Liver (tissue), 9 donors: ENCODE data around the gene AUP1. TPM values are rescaled to one million over a fixed set of nuclear protein-coding genes. Genes with fewer than 3 reads are reported as not detected.

ENCODE experiments used
- DNase-seq: peaks from one replicate; pipeline ENCODE4 v3.0.0-alpha.2; 2017; ENCODE audit warnings: low spot score
- H3K27ac ChIP-seq, 2 donors: one replicate each; pipeline ENCODE4 v1.7.0; 2013; ENCODE audit warnings: inconsistent platforms in 2 of 2, low read length in 2 of 2, control low read depth in 1 of 2, low read depth in 1 of 2, mild to moderate bottlenecking in 1 of 2
- H3K27me3 ChIP-seq, 4 donors: one replicate each; pipeline versions ENCODE4 v1.6.1 to v1.7.0; 2013; ENCODE audit warnings: low read length in 3 of 4, inconsistent platforms in 1 of 4, mild to moderate bottlenecking in 1 of 4, moderate library complexity in 1 of 4; ENCODE audit not compliant: control insufficient read depth in 4 of 4, insufficient read depth in 4 of 4
- H3K36me3 ChIP-seq, 4 donors: one replicate each; pipeline versions ENCODE4 v1.6.1 to v1.7.0; 2013; ENCODE audit warnings: low read length in 3 of 4, mild to moderate bottlenecking in 3 of 4, low read depth in 1 of 4, moderate library complexity in 1 of 4; ENCODE audit not compliant: control insufficient read depth in 4 of 4, insufficient read depth in 3 of 4
- H3K4me1 ChIP-seq, 4 donors: one replicate each; pipeline versions ENCODE4 v1.6.1 to v1.7.0; 2013; ENCODE audit warnings: low read length in 3 of 4, mild to moderate bottlenecking in 3 of 4, moderate library complexity in 1 of 4; ENCODE audit not compliant: control insufficient read depth in 4 of 4, insufficient read depth in 4 of 4
- H3K4me3 ChIP-seq, 3 donors: one replicate each; pipeline versions ENCODE4 v1.6.1 to v1.7.0; 2013; ENCODE audit warnings: low read length in 3 of 3, control low read depth in 1 of 3, low read depth in 1 of 3, mild to moderate bottlenecking in 1 of 3
- H3K9ac ChIP-seq, 2 donors: one replicate each; pipeline ENCODE4 v1.7.0; 2013; ENCODE audit warnings: low read length in 2 of 2, mild to moderate bottlenecking in 2 of 2, moderate library complexity in 2 of 2, control low read depth in 1 of 2, low read depth in 1 of 2
- H3K9me3 ChIP-seq, 4 donors: one replicate each; pipeline versions ENCODE4 v1.6.1 to v1.7.0; 2013; ENCODE audit warnings: low read length in 3 of 4; ENCODE audit not compliant: control insufficient read depth in 4 of 4
- FOXA1 ChIP-seq: IDR thresholded peaks from 2 replicates; pipeline ENCODE4 v1.6.1; 2016; ENCODE audit warnings: antibody characterized with exemption
- GABPA ChIP-seq, 2 donors: IDR thresholded peaks in 1 of 2; conservative IDR thresholded peaks in 1 of 2; 2 replicates each; pipeline ENCODE4 v1.6.1; 2016; ENCODE audit warnings: antibody characterized with exemption in 2 of 2, mild to moderate bottlenecking in 1 of 2, moderate library complexity in 1 of 2
- HNF4A ChIP-seq, 2 donors: conservative IDR thresholded peaks; 2 replicates each; pipeline ENCODE4 v1.6.1; 2016; ENCODE audit warnings: antibody characterized with exemption in 2 of 2, mild to moderate bottlenecking in 2 of 2
- JUND ChIP-seq, 2 donors: IDR thresholded peaks; 2 replicates each; pipeline ENCODE4 v1.6.1; 2016; ENCODE audit warnings: antibody characterized with exemption in 2 of 2
- NR2F2 ChIP-seq: IDR thresholded peaks from 2 replicates; pipeline ENCODE4 v1.6.1; 2016; ENCODE audit warnings: antibody characterized with exemption
- RAD21 ChIP-seq, 2 donors: IDR thresholded peaks; 2 replicates each; pipeline ENCODE4 v1.6.1; 2016; ENCODE audit warnings: antibody characterized with exemption in 2 of 2, mild to moderate bottlenecking in 2 of 2
- RXRA ChIP-seq, 2 donors: IDR thresholded peaks; 2 replicates each; pipeline ENCODE4 v1.6.1; 2017 to 2018; ENCODE audit warnings: antibody characterized with exemption in 2 of 2, mild to moderate bottlenecking in 1 of 2
- SP1 ChIP-seq: IDR thresholded peaks from 2 replicates; pipeline ENCODE4 v1.6.1; 2018; ENCODE audit warnings: antibody characterized with exemption, mild to moderate bottlenecking
- WGBS: extraction: QIAGEN DNeasy Blood & Tissue Kit; methylation state at CpG from one replicate; pipeline ENCODE4 v1.1.7; 2013; 5-methylcytosine and 5-hydroxymethylcytosine counted together
- polyA plus RNA-seq, 2 donors: library from polyadenylated mRNA; stranded (reverse) in 1 of 2; unstranded in 1 of 2; fragments of 200-250 nt in 1 of 2; fragments of >200 nt in 1 of 2; fragmentation: Nextera tagmentation in 1 of 2; extraction: Ambion mirVana in 1 of 2; gene quantifications; one replicate each; pipeline versions ENCODE4 v1.2.1 to v1.2.3, GENCODE V29; 2013 to 2015
- total RNA-seq, 2 donors: library from RNA; depleted of rRNA; stranded (reverse); fragments of >200 nt; gene quantifications; one replicate each; pipeline ENCODE4 v1.2.3, GENCODE V29; 2014
- TF ChIP-seq, protein P1 (sequence below): IDR thresholded peaks from 2 replicates; pipeline ENCODE4 v1.6.1; 2016; ENCODE audit warnings: antibody characterized with exemption, mild to moderate bottlenecking
- TF ChIP-seq, protein P2 (sequence below): fragments of 150-350 bp; IDR thresholded peaks from 2 replicates; pipeline ENCODE4 v1.5.1; 2017; ENCODE audit warnings: improper control_type of control experiment, low read depth, low read length; ENCODE audit not compliant: missing input control
- TF ChIP-seq, protein P3 (sequence below): IDR thresholded peaks from 2 replicates; pipeline ENCODE4 v1.6.1; 2016; ENCODE audit warnings: antibody characterized with exemption
- donor health status: healthy.
- donor health status: healthy.
- donor health status: healthy.
- donor health status: healthy.
- donor health status: healthy.

The AUP1 gene
- total and polyA plus RNA-seq, 4 donors = 62.6 to 126 (median 109) TPM

DNA sequence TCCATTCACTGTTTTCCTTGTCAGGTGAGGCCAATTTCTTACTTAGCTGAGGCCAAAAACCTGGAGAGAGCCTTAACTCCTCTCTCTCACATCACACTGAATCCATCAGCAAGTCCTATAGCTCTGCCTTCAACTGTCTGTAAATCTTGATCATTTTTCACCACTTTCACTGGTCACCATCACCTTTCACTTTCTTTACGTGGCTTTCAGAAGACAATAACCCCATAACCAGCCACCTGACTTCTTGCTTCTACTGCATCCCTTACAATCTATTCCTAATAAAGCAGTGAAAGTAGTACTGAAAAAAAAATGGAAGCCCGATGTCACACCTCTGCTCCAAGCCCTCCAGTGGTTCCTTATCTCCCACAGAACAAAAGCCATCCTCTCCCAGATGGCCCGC is 16.5 kb upstream of the AUP1 start (continued):
- TF ChIP-seq, protein P1, sequence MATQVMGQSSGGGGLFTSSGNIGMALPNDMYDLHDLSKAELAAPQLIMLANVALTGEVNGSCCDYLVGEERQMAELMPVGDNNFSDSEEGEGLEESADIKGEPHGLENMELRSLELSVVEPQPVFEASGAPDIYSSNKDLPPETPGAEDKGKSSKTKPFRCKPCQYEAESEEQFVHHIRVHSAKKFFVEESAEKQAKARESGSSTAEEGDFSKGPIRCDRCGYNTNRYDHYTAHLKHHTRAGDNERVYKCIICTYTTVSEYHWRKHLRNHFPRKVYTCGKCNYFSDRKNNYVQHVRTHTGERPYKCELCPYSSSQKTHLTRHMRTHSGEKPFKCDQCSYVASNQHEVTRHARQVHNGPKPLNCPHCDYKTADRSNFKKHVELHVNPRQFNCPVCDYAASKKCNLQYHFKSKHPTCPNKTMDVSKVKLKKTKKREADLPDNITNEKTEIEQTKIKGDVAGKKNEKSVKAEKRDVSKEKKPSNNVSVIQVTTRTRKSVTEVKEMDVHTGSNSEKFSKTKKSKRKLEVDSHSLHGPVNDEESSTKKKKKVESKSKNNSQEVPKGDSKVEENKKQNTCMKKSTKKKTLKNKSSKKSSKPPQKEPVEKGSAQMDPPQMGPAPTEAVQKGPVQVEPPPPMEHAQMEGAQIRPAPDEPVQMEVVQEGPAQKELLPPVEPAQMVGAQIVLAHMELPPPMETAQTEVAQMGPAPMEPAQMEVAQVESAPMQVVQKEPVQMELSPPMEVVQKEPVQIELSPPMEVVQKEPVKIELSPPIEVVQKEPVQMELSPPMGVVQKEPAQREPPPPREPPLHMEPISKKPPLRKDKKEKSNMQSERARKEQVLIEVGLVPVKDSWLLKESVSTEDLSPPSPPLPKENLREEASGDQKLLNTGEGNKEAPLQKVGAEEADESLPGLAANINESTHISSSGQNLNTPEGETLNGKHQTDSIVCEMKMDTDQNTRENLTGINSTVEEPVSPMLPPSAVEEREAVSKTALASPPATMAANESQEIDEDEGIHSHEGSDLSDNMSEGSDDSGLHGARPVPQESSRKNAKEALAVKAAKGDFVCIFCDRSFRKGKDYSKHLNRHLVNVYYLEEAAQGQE = no peak
- TF ChIP-seq NR2F2 (no peak), FOXA1 (no peak), RXRA (IDR thresholded peaks at IDR 0.05) (no peak)

DNA sequence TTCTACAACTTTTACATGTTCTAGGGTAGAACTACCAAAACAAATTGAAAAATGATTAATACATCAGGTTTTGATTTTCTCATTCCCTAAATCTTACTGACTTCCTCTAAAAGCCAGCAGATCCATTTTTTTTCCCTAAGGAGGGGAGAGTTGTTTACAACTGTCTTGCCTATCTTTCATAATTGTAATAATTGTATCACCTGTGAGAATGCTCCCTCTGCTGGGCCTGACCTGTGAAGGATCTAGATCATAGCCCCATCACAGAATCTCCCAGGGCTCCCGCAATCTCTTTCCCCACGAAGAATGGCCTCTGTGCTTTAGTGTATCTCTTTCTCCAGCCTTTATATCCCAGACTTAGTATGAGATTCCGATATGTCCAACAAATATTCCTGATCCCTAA is 15.1 kb upstream of the AUP1 start:
- 82% methylated on average over 3 of the region's 3 CpGs for WGBS
- H3K27ac ChIP-seq = no peak overlapping the region
- peaks cover 5 to 15% (median 9%) of the 10 kb centered on the region in 4 donors for H3K4me1 ChIP-seq
- DNase-seq = no peak
- H3K4me3 ChIP-seq = no peak overlapping the region
- TF ChIP-seq, protein P2, sequence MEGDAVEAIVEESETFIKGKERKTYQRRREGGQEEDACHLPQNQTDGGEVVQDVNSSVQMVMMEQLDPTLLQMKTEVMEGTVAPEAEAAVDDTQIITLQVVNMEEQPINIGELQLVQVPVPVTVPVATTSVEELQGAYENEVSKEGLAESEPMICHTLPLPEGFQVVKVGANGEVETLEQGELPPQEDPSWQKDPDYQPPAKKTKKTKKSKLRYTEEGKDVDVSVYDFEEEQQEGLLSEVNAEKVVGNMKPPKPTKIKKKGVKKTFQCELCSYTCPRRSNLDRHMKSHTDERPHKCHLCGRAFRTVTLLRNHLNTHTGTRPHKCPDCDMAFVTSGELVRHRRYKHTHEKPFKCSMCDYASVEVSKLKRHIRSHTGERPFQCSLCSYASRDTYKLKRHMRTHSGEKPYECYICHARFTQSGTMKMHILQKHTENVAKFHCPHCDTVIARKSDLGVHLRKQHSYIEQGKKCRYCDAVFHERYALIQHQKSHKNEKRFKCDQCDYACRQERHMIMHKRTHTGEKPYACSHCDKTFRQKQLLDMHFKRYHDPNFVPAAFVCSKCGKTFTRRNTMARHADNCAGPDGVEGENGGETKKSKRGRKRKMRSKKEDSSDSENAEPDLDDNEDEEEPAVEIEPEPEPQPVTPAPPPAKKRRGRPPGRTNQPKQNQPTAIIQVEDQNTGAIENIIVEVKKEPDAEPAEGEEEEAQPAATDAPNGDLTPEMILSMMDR = peak; percentile 8
- TF ChIP-seq RAD21 (IDR thresholded peaks at IDR 0.05) = peak; percentile 24 to 47
- TF ChIP-seq GABPA (IDR thresholded peaks at IDR 0.05 in 1 of 2, conservative IDR thresholded peaks at IDR 0.05 in 1 of 2) = no peak
- no peak for TF ChIP-seq HNF4A (conservative IDR thresholded peaks at IDR 0.05)
- H3K36me3 ChIP-seq = no peaks in the 10 kb centered on the region
- no peak overlapping the region for H3K9ac ChIP-seq
- H3K27me3 ChIP-seq = no peaks in the 10 kb centered on the region
- no peaks in the 10 kb centered on the region for H3K9me3 ChIP-seq

DNA sequence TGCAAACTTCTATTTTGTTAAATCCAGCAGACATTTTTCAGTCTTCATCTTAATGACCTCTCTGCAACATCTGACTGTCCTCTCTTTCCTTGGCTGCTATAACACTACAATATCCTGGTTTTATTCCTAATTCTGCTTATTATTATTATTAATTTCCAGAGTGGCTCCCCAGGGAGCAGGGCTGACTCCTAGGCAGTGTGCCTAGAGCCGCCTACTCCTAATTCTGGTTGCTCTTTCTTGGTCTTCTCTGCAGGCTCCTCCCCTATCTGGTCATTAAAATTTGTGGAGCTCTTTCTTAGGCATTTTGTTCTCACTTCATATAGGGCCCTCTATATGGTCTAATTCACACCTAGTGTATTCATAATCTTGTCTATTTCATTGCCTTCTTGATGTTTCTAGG is 13.5 kb upstream of the AUP1 start:
- DNase-seq = no peak
- 96% methylated on average over 1 of the region's 1 CpG for WGBS
- Histone ChIP-seq H3K27ac (no peak overlapping the region), H3K4me1 (peaks cover 0 to under 1% (median 0%) of the 10 kb centered on the region in 4 donors), H3K9ac (no peak overlapping the region), H3K36me3 (no peaks in the 10 kb centered on the region), H3K4me3 (no peak overlapping the region), H3K9me3 (no peaks in the 10 kb centered on the region), H3K27me3 (no peaks in the 10 kb centered on the region)
- TF ChIP-seq, protein P2 = no peak
- TF ChIP-seq RXRA (IDR thresholded peaks at IDR 0.05) (no peak), HNF4A (conservative IDR thresholded peaks at IDR 0.05) (no peak), JUND (IDR thresholded peaks at IDR 0.05) (no peak), SP1 (no peak), RAD21 (IDR thresholded peaks at IDR 0.05) (no peak)
- TF ChIP-seq, protein P3, sequence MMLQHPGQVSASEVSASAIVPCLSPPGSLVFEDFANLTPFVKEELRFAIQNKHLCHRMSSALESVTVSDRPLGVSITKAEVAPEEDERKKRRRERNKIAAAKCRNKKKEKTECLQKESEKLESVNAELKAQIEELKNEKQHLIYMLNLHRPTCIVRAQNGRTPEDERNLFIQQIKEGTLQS = no peak
